Cerebellar nuclear complex (tissue), 1 donor: Measurements from ENCODE around the gene COL6A5.
"Not testable (repeated sequence)": the region's sequence is repeated elsewhere in the genome, so short reads cannot be mapped to it uniquely, and the experiment has no call there.

Experiments used
- DNase-seq, 2 experiments: peaks; one replicate each; lab custom pipeline; 2025; lab: John Stamatoyannopoulos, UW

Gene COL6A5

DNA sequence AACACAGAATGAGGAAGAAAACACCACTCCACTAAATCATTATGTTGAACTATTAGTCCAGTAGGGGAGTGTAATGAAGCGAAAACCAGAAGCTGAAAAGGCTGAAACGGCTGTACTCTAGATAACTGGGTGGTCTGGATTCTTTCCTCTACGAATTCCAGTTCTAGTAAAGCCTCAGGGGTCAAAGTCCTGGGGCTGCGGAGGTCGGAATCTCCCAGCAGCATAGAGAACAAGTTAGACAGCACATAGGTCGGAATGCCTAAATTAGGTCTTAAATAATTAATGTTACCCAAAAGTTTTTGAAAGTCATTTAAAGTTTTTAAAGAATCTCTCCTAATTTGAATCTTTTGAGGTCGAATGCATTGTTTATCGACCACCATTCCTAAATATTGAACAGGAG is 102.7 kb downstream of the COL6A5 start:
- DNase-seq, result not testable (repeated sequence)

DNA sequence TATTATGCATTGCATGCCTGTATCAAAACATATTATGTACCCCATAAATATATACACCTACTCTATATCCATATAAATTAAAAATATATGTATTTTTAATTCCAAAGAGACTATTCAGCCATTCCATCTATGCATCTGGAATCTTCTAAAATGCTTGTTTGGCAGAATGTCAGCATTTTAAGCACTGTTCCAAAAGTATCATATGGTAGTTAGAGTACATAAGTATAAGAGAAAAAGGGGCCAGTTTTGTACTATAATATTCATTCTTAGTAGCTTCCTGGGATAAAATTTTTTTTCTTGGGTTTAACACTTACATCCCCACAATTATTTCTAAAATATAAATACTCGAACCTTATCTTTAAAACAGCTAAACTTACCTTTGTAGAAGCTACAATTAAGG is 111.1 kb downstream of the COL6A5 start:
- DNase-seq, result no peak

DNA sequence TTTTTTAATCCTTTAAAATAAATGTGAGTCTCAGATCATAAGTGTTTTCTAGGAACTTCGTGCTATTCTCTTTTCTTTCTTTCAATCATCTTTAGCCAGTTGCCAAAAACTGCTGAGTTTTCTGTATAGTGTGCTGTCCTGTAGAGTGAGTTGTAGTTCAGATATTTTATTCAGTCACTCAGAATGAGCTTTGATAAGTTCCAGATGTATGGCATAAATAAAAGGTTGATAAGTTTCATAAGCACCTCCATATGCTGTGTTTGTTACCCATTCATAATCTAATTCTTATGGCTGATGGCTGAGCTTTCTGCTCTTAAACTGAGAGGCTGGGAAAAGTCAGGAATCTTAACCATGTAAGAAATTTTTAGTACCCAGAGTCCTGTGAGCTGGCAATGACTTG is 112.2 kb downstream of the COL6A5 start:
- no peak for DNase-seq

DNA sequence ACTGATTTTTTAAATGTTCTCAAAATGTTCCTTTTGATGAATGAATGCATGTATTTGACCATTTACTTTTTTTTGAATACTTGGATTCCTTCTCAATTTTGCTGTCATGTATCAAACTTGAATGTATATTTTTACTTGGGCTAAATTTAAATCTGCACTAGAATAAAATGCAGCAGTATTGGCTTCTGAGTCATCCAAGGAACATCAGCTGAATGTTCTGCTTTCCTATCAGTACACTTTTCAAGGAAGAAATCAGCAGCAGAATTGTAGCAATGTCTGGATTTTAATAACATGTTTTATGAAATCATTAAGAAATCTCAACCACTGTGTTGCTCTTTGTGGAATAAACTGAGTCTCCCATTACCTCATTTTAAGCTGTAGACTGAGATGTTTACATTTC is 114.5 kb downstream of the COL6A5 start:
- no peak for DNase-seq

DNA sequence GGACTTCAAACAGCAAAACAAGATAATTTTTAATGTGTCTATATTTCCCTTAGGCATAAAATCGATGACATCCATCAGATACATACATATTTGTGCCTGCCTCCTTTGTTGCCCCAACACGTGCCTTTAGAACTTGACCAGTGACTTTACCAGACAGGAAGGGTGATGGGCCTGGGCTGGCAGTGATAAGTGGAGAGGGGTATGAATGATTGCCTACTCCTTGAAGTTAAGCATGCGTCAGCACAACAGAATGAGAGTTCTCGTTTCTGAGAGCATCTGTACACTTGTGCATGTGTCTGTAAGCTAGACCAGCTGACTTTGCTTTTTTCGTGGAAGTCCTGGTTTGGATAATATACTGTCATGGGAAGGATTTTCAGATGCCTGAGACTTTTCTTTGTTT is 116.6 kb downstream of the COL6A5 start:
- DNase-seq, result no peak

DNA sequence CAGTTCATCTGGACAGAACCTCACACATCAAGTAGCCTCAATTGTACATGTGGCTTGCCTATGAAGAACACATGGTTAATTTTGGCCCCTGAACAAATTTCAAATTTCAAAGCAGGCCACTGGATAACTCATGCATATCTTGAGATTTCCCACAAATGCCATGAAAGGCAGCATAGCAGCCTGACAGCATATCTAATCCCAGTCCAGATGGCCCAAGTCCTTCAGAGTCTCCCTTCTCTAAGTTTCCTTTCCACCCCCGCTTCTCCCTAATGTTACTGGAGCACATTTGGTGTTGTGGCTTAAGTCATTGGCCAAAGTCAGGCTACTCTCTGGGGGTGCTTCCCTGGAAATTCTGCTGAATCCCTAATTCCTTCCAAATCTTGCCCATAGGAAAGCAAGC is 117.7 kb downstream of the COL6A5 start:
- DNase-seq, result no peak

DNA sequence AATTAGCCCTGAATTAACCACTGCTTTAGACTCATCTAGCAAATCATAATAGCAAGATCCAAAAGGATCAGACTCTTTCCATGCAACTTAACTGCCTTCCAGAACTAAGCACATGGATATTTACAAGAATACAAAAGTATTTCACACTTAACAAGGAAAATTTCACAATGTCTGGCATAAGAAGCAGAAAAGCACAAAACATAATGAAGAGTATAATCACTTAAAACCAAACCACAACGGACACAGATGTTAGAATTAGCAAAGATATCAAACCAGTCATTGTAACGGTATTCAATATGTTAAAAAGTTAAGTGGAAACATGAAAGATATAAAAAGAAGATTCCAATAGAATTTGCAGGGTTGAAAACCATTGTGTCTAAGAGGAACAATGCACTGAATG is 120.0 kb downstream of the COL6A5 start:
- DNase-seq, result no peak

DNA sequence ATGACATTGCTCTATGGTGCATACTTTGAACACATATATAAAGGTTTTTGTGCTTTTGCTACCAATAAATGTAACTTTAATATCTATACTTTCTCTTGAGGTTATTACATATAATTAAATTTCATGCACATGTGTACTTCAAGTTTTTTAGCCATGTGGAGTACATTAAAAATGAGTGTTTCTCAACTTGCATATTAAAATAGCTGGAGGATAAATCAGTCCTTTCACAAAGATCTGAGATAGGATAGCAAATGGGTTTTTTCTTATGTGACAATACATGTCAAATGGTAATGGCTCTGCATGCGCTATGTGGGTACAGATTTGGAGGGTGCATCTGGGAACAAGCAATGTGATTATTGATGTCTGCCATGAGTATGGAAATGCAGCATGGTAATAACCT is 122.8 kb downstream of the COL6A5 start:
- DNase-seq, result no peak

DNA sequence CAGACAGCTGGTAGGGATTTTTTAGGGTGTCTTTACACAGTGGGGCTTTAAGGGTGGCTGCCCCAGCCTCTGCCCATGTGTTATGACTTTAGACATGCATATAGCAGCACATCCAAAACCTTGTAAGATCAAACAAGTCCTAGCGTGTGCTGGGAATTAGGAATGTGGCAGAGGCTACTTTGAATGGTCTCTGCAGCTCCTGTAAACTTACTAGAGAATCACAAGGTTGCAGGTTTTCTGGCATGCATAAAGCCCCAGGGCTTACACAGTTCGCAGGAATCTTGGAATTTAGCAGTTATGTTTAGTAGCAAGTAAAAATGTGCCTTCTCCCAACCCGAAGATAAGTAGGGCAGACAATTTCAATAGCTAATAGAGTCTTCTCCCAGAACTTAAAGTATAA is 124.7 kb downstream of the COL6A5 start:
- DNase-seq, result no peak

DNA sequence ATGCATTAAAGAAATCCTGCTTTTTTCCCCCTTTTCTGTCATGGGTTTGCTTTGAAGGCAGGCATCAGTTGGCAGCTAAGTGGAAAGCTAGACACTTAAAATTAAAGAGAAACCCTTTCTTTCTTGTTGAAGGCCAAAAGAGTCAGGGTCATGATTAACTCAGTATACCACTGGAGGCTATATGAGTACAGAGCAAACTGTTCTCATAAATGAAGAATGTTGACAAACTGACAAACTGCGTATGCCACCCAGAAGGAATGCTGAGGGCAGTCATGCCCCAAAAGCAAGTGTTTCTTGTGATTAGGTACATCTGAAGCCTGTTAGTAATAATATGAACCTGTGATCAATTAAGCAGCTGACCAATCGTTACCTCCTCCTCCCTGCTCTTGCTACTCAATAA is 127.9 kb downstream of the COL6A5 start:
- no peak for DNase-seq

DNA sequence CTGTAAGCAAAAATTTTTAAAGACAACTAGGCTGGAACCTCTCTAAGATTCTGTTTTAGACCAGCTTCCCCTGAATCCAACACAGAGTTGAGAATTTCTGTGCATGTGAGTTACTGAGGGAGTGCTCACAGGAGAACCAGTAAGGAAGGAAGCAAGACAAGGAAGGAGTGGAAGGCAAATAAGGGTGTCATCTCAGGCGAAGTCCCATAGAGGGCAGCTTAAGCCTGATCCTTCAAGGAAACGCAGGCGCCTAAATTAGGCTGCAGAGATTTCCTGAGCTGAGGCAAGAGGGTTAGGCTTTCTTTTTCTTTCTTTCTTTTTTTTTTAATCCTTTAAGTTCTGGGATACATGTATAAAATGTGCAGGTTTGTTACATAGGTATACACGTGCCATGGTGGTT is 135.3 kb downstream of the COL6A5 start:
- DNase-seq, result no peak

DNA sequence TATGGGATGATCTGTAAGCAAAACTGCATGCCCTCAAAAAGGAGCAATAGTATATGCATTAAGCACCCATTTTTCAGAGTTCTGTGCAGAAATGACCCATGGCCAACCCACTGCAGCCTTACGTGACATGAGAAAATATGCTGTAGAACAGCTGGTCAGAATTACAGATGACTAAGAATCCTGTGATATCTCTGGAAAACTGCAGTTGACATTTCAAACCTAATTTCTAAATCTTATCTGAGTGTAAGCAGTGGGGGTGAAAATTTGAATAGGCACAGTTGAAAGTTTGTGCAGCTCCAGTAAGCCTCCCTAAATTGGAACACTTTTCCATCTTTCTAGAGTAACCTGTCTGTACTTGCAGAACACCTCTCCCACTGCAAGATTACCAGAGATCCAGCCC is 142.8 kb downstream of the COL6A5 start:
- no peak for DNase-seq

DNA sequence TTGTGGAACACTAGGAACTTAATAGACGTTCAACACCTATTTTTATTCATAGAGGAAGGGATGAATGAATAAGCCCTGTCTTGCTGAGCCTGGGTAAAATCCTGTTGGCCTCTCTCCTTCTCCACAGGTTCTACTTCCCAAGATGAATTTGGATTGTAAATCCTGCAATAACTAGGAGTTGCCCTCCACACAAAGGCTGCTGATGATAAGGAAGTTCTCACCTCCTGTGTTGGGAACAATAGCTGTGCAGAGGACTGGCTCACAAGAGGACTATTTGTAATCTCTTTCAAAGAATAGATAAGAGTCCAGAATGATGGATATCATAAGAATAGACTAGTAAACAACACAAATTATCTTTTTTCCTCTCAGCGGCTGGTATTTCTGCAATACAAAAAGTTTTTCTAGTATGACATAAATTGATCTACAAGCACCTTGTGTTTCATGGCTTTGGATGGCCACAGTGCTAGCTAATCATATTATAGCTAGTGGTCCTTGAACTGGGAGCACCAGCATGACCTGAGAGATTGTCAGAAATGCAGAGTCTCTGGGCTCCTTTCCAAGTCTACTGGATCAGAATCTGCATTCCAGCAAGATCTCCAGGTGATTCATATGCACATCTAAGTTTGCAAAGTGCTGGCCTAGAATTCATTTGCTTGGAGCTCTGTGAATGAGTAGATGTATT is 143.4 kb downstream of the COL6A5 start:
- DNase-seq, result no peak

DNA sequence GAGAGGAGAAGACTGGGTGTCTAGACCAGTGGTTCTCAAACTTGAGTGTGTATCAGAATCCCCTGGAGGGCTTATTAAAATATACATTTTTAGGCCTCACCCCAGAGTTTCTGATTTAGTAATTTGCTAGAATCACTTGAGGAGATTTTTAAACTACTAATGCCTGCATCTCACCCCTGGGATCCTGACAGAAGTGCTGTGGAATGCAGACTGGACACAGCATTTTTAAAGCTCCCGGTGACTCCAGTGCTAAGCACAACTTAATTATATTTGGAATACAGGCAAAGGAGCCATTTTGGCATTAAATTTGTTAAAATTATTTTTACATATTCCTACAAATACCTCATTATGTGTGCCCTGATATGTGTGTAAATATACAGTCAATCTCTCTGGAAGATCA is 144.8 kb downstream of the COL6A5 start:
- no peak for DNase-seq

DNA sequence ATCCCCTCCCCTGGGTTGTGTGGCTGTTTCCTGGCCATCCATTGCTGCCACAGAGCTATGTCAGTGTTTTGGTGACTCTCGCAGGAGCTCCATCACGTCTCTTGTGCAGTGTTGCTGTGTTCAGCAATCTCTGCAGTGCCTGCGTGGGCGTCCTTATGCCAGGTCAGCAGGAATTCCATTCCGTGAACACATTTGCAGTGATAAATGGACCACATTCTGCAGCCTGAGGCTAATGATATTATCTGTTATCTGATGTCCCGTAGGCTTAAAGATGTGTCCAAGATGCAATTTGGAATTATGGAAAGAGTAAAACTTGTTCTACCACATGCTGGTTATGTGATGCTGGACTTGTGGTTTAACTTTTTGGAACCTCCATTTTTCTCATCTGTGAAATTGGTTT is 146.0 kb downstream of the COL6A5 start:
- DNase-seq, result no peak

DNA sequence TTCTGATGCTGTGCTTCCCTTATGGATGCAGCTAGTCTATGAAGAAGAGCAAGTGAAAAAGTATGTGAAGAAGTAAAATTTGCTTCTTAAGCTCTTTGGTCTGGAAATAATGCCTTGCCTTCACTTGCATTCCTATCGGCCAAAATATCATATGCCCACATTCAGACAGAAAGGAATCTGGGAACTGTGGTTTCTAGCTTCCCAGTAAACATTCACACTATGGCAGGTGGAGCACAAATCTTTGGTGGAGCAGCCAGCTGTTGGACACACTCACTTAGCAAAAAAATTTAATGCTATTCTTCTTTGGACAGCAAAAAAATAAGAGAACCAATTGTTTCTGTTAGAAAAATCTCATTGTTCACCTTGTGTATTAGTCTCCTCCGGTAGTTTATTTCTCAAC is 159.2 kb downstream of the COL6A5 start:
- no peak for DNase-seq

DNA sequence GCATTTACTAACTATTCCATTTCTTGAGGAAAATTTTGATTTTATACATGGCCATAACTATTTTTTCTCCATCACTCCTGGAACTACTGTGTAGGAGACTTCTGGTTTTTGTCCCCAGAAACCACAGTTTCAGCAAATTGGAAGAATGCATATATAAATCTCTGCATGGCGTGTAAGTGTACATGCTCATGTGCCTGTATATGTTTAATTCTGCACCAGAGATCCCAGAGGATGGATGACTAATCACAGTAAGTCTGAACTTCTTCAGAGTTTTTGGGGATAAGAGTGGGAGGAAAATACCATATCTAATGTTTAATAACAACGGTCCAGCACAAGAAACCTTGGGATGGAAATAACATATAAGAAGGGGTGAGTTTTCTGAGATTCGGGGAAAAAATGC is 160.6 kb downstream of the COL6A5 start:
- no peak for DNase-seq

DNA sequence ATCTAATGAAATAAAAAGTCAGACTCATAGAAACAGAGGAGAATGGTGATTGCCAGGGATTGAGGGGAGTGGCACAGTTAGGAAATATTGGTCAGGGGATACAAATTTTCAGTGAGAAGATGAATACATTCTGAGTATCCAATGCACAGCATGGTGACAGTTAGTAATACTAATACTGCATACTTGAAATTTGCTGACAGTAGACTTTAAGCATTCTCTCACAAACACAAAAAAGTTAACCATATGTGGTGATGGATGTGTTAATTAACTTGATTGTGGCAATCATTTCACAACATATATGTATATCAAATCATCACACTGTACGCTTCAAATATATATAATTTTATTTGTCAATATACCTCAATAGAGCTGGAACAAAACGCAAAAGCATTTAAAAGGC is 162.3 kb downstream of the COL6A5 start:
- no peak for DNase-seq

DNA sequence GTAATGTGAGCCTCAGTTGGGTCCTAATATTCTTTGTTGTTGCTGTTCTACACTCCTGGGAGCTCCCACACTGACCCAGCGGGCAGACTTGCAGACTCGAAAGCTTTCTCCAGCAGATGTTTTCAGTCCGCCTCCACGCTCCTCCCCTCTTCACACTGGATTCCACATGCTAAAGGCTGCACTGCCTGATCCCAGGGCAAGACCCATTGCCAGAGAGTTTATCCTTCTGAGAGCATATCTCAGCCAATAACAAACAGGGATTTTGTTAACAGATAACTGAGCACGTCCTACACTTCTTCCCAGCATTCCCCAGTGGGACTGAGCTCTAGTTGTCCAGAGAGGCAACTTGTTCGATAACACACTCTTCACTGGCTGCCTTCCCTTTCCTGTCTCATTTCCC is 163.5 kb downstream of the COL6A5 start:
- no peak for DNase-seq

DNA sequence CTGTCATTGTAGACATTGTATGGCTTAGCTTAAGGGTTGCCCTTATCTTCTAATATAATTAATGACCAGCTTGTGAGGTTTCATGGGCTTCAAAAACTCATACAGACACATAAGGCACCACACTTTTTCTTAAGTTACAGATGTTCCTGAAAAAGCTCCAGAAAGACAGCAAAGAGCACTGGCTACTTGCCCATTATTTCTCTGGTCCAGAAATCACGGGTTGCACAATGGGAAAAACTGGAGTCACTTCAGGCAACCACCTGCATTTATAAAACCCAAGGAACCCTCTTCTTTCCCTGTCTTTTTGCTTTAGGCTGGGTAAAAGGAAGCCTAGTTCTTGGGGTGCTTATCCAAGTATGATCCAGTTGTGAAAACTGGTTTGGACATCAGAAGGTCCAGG is 169.2 kb downstream of the COL6A5 start:
- DNase-seq, result no peak

DNA sequence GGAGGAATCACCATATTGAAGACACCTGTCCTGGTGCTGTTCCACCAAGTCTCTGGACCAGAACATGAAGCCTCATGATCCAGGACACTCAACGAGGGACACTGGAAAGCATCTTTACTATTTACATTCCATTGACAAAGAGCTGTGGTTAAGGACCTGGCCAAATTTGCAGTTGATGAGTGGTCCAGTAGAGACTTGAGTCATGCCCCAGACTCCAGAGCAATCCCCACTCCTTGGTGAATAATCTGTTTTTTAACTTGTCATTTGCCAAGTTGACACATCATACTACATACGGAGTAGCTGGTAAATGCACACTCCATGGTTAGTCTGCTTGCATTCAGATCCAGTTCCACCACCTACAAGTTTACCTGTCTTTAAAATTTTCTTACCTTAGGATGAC is 170.3 kb downstream of the COL6A5 start:
- no peak for DNase-seq

DNA sequence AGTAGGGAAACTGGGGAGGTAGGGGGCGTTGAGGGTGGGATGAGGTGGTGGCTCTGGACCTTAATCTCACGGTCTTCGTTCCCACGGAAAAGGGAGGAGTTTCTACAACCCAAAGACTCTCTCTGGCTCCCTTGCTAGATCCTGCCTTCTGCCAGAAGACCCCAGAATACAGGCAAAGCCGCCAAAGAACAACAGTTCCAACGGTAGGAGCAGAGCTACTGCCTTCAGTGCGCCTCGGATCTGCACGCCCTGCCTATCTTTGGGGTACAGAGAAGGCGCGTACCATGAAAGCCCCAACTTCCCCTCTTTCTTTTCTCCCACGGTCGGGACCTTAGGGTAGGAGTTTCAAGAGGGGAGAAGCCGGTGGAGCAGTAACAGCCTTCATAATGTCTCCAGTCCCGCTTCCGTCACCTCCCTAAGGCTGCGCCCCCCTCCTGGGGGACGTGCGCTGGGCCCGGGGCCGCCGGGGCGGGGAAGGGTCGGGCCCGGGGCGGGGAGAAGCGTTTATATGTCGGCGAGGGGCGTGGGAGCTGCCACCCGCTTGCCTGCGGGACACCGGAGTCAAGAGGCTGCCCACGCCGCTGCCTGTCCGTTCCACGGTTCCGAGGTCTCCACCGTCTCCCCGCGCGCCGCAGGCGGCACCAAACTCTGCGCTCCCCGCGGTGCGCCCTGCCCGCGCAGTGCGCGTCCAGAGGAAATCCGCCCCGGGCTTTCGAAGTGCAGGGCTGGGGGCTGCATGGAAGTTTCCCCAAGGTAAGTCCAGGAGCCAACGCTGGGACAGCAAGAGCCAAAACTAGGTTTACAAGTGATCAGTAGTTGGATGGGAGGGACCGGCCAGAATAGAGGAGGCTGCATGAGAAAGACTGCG is 171.4 kb downstream of the COL6A5 start, which contains the start of gene COL6A6:
COL6A6 (plus strand) TSS at position 533 of the 868 bp plus-strand sequence. CDS start 43,188 bp downstream, outside the sequence.
- no peak for DNase-seq

DNA sequence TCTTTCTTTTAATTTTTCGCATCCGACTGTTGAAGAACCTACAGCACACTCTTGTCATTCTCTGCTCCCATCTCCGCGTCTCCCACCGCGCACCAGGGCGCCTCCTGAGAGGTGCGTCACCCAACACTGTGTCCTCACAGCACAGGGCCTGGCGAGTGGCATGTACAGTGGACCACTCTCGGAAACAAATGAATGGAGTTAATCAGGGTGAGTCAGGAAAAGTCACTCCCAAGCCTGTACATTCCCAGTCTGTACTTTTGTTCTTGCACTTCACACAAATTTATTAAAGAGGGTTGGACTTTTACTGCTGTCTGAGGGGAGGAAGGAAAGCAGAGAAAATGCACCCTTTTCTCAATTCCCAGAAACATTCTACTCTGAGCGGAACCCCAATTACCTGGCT is 172.1 kb downstream of the COL6A5 start:
- DNase-seq, result no peak

DNA sequence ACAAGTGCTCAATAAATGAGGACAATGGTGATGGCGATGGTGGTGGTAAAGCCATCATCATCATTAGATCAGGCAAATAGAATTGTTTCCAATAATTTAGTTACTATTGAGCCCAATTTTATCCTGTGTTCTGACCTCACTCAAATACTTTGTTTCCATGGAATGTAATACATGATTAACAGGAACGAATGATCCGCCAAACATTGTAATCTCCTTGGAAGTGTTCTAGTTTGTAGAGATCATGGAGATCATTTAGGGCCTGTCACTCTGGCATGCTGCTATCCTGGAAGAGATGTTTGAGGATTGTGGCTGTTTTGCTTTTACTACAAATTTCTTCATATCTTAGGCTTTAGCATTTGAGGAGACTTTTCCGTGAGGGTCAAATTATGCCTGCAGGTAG is 174.3 kb downstream of the COL6A5 start:
- no peak for DNase-seq
